Measurements from ENCODE around the gene DNAH9.

DNA sequence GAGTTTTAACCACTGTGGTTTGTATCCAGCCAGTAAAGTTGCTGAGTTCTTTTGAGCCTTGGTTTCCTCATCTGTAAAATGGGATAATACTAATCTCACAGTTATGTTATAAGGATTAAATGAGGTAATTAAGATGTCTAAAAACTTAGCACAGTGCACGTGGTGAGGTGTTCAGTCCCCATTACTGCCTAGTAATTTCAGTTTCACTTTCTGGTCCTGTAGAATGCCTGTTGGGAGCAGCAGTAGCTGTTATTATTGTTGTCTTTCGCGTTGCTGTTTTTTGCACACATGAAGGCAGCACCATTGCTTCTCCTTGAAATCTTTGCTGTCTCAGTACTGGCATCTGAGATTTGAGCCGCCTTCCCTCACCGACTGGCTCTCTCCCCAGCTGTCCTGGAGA, 182.4 kb downstream of the DNAH9 start:
- no peak for TF ChIP-seq POLR2A (IDR thresholded peaks at IDR 0.05; ENCODE audit: low read depth, low read length)
- TF ChIP-seq POLR2AphosphoS5 (IDR thresholded peaks at IDR 0.05; ENCODE audit: low read depth, low read length) = no peak
- no peak for TF ChIP-seq SPI1 (IDR thresholded peaks at IDR 0.05; ENCODE audit: low read depth, low read length)
- TF ChIP-seq TAF1 (IDR thresholded peaks at IDR 0.05; ENCODE audit: low read depth, low read length) = no peak
- no peak for TF ChIP-seq PAX5 (IDR thresholded peaks at IDR 0.05; ENCODE audit: insufficient read depth, low read length, severe bottlenecking)

Data from GM12891 (cell line).